HFFc6 (cell line): ENCODE measurements around the gene KCNK7. TPM values are rescaled to one million over a fixed set of nuclear protein-coding genes. Genes with fewer than 3 reads are reported as not detected.
A peak's percentile ranks its signal among the peaks of the same experiment; 100 is the strongest.

Source experiments
- DNase-seq: peaks from one replicate; pipeline ENCODE4 v3.0.0-alpha.2; 2018
- H3K27ac Mint-ChIP-seq: 2 replicates; pipeline ENCODE4 v1.8.0; 2020; ENCODE audit warnings: mild to moderate bottlenecking, mixed read lengths
- H3K27me3 Mint-ChIP-seq: 2 replicates; pipeline ENCODE4 v1.8.0; 2021; ENCODE audit warnings: mild to moderate bottlenecking, moderate library complexity, mixed read lengths; ENCODE audit not compliant: insufficient read depth
- H3K36me3 Mint-ChIP-seq: 2 replicates; pipeline ENCODE4 v1.8.0; 2021; ENCODE audit warnings: low read depth, mixed read lengths
- H3K4me1 Mint-ChIP-seq: 2 replicates; pipeline ENCODE4 v1.8.0; 2020; ENCODE audit warnings: low read depth, mixed read lengths
- H3K4me3 Mint-ChIP-seq: 2 replicates; pipeline ENCODE4 v1.8.0; 2020; ENCODE audit warnings: mild to moderate bottlenecking, moderate library complexity, mixed read lengths
- H3K9me3 Mint-ChIP-seq: 2 replicates; pipeline ENCODE4 v1.8.0; 2020; ENCODE audit warnings: mild to moderate bottlenecking, mixed read lengths
- CTCF ChIP-seq: fragments of 200-600 bp; sonication (generic); IDR thresholded peaks from 2 replicates; pipeline ENCODE4 v1.5.0; 2021; ENCODE audit warnings: antibody characterized with exemption, mild to moderate bottlenecking
- total RNA-seq, 6 experiments: library from RNA; stranded (reverse); fragmentation: NEBNext Ultra II Directional; extraction: Animal tissue kit (Norgen Biotek cat#: 25700); gene quantifications; 2 replicates in 1 of 6; 3 replicates in 5 of 6; pipeline ENCODE4 v1.2.3, GENCODE V29; 2021

Gene KCNK7
- total RNA-seq, 6 experiments from 2014 or later: 0.16 to 0.31 (median 0.30) TPM; not detected in 3

GRCh38 chr11:65558002-65558929 is 37.3 kb downstream of the KCNK7 start, which contains the start of gene LTBP3:
TSS of gene LTBP3 (minus strand) at chr11:65558359. CDS start at chr11:65557959, 400 bp downstream.
- TF ChIP-seq CTCF: peak; percentile 13; the same call in 1 of the 2 replicates
- Mint-ChIP-seq H3K4me1 (peaks cover 65% of the 10 kb centered on the region), H3K36me3 (peaks cover 5% of the 10 kb centered on the region; the same call in 1 of the 2 replicates), H3K9me3 (no peaks in the 10 kb centered on the region), H3K27me3 (no peaks in the 10 kb centered on the region; the same call in 1 of the 2 replicates), H3K27ac (peak within 1 kb of the TSS; percentile 91), H3K4me3 (peak within 1 kb of the TSS; percentile 89)
- DNase-seq: peak; percentile 55

GRCh38 chr11:65557280-65558001 is 38.2 kb downstream of the KCNK7 start:
- H3K4me1 Mint-ChIP-seq: peaks cover 68% of the 10 kb centered on the region
- no peak for DNase-seq
- peak overlapping the region; percentile 89 for H3K4me3 Mint-ChIP-seq
- no peaks in the 10 kb centered on the region; the same call in 1 of the 2 replicates for H3K27me3 Mint-ChIP-seq
- no peak for TF ChIP-seq CTCF
- H3K27ac Mint-ChIP-seq: peak overlapping the region; percentile 91
- H3K9me3 Mint-ChIP-seq: no peaks in the 10 kb centered on the region
- H3K36me3 Mint-ChIP-seq: peaks cover 7% of the 10 kb centered on the region

GRCh38 chr11:65556470-65557279 is 38.9 kb downstream of the KCNK7 start:
- no peak for DNase-seq
- Mint-ChIP-seq H3K4me3 (peak overlapping the region; percentile 89), H3K27ac (peak overlapping the region; percentile 91), H3K4me1 (peaks cover 64% of the 10 kb centered on the region), H3K36me3 (peaks cover 15% of the 10 kb centered on the region), H3K27me3 (no peaks in the 10 kb centered on the region; the same call in 1 of the 2 replicates), H3K9me3 (no peaks in the 10 kb centered on the region)
- TF ChIP-seq CTCF: no peak

GRCh38 chr11:65555693-65556231 is 39.8 kb downstream of the KCNK7 start:
- no peaks in the 10 kb centered on the region for H3K9me3 Mint-ChIP-seq
- peak overlapping the region; percentile 91 for H3K27ac Mint-ChIP-seq
- H3K27me3 Mint-ChIP-seq: no peaks in the 10 kb centered on the region; the same call in 1 of the 2 replicates
- H3K4me3 Mint-ChIP-seq: peak overlapping the region; percentile 89
- no peak for TF ChIP-seq CTCF
- peaks cover 24% of the 10 kb centered on the region for H3K36me3 Mint-ChIP-seq
- peaks cover 55% of the 10 kb centered on the region for H3K4me1 Mint-ChIP-seq
- peak; percentile 82 for DNase-seq
